ENCODE data around the gene TCF7L1. TPM values are rescaled to one million over a fixed set of nuclear protein-coding genes. Genes with fewer than 3 reads are reported as not detected.

TCF7L1 gene
- total RNA-seq, 2 experiments from 2014 or later = not detected

GRCh38 chr2:85112906-85113625 lies 20.1 kb upstream of the TCF7L1 start:
- H3K27ac Mint-ChIP-seq = no peak overlapping the region
- Histone ChIP-seq H3K4me1 (ENCODE audit: insufficient read depth, low read length) (no peaks in the 10 kb centered on the region), H3K36me3 (ENCODE audit: insufficient read depth, low read length) (no peaks in the 10 kb centered on the region), H3K4me3 (ENCODE audit: low read length) (no peak overlapping the region), H3K27me3 (ENCODE audit: control insufficient read depth in 1 of 2, insufficient read depth in 2 of 2, low read length in 2 of 2) (peaks cover 0 to 12% of the 10 kb centered on the region in 2 experiments), H3K27ac (ENCODE audit: low read depth in 1 of 2, low read length in 2 of 2) (no peak overlapping the region), H3K9me3 (ENCODE audit: control insufficient read depth in 1 of 2, insufficient read depth in 1 of 2, low read length in 2 of 2) (no peaks in the 10 kb centered on the region)
- CTCF ChIA-PET = no interaction called here
- POLR2A ChIA-PET = no interaction called here
- intact Hi-C loops (cut with DNase I, micrococcal nuclease) = no loop called here
- ATAC-seq (ENCODE audit: poor library complexity) (no peak), DNase-seq (no peak)
- TF ChIP-seq, protein P1, sequence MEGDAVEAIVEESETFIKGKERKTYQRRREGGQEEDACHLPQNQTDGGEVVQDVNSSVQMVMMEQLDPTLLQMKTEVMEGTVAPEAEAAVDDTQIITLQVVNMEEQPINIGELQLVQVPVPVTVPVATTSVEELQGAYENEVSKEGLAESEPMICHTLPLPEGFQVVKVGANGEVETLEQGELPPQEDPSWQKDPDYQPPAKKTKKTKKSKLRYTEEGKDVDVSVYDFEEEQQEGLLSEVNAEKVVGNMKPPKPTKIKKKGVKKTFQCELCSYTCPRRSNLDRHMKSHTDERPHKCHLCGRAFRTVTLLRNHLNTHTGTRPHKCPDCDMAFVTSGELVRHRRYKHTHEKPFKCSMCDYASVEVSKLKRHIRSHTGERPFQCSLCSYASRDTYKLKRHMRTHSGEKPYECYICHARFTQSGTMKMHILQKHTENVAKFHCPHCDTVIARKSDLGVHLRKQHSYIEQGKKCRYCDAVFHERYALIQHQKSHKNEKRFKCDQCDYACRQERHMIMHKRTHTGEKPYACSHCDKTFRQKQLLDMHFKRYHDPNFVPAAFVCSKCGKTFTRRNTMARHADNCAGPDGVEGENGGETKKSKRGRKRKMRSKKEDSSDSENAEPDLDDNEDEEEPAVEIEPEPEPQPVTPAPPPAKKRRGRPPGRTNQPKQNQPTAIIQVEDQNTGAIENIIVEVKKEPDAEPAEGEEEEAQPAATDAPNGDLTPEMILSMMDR (IDR thresholded peaks at IDR 0.05) = no peak
- no peaks in the 10 kb centered on the region for H3K4me1 Mint-ChIP-seq (ENCODE audit: low read depth)
- no peak overlapping the region for H3K4me3 Mint-ChIP-seq
- H3K9me3 Mint-ChIP-seq = no peaks in the 10 kb centered on the region
- peaks cover 51% of the 10 kb centered on the region for H3K27me3 Mint-ChIP-seq
- H3K36me3 Mint-ChIP-seq (ENCODE audit: low read depth) = no peaks in the 10 kb centered on the region

- Mint-ChIP-seq H3K4me1 (ENCODE audit: low read depth) (no peaks in the 10 kb centered on the region), H3K9me3 (no peaks in the 10 kb centered on the region), H3K27me3 (peaks cover 57% of the 10 kb centered on the region), H3K27ac (no peak overlapping the region), H3K4me3 (no peak overlapping the region), H3K36me3 (ENCODE audit: low read depth) (no peaks in the 10 kb centered on the region)
- Histone ChIP-seq H3K36me3 (ENCODE audit: insufficient read depth, low read length) (no peaks in the 10 kb centered on the region), H3K4me3 (ENCODE audit: low read length) (no peak overlapping the region), H3K4me1 (ENCODE audit: insufficient read depth, low read length) (no peaks in the 10 kb centered on the region), H3K9me3 (ENCODE audit: control insufficient read depth in 1 of 2, insufficient read depth in 1 of 2, low read length in 2 of 2) (no peaks in the 10 kb centered on the region), H3K27me3 (ENCODE audit: control insufficient read depth in 1 of 2, insufficient read depth in 2 of 2, low read length in 2 of 2) (peaks cover 0 to 12% of the 10 kb centered on the region in 2 experiments), H3K27ac (ENCODE audit: low read depth in 1 of 2, low read length in 2 of 2) (no peak overlapping the region)
- DNase-seq = no peak
- TF ChIP-seq, protein P1 (IDR thresholded peaks at IDR 0.05) = no peak
- intact Hi-C loops (cut with DNase I, micrococcal nuclease) = no loop called here
- ATAC-seq (ENCODE audit: poor library complexity) = no peak
- POLR2A ChIA-PET = interaction anchor here (0.6 to 0.7 kb wide), 2 partner anchors 11 to 227 kb away, joined by 3 to 4 read pairs; no protein-coding TSS in a partner anchor
- CTCF ChIA-PET = no interaction called here
Observed at GRCh38 chr2:85114586-85115330, 18.4 kb upstream of the TCF7L1 start.

DNA sequence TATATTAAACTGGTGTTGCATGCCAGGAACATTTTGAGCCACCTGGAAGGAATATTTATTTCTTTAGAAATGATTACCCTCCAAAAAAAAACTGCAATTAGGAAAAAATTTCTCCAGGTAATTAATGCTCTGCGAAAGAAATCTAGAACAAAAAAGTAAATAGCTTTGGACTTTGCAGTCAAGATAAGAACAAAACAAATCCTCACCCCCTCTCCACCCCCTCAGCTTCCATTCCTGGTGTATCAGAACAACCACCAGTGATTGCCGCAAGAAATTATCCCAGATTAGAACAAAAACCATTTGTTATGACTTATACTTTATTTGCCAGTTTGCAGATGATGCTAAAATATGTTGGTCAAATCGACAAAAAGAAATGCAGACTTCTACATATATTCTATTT lies 17.0 kb upstream of the TCF7L1 start:
- H3K36me3 Mint-ChIP-seq (ENCODE audit: low read depth) = no peaks in the 10 kb centered on the region
- H3K27ac Mint-ChIP-seq = no peak overlapping the region
- Histone ChIP-seq H3K36me3 (ENCODE audit: insufficient read depth, low read length) (no peaks in the 10 kb centered on the region), H3K4me3 (ENCODE audit: low read length) (no peak overlapping the region), H3K27ac (ENCODE audit: low read depth in 1 of 2, low read length in 2 of 2) (no peak overlapping the region), H3K9me3 (ENCODE audit: control insufficient read depth in 1 of 2, insufficient read depth in 1 of 2, low read length in 2 of 2) (no peaks in the 10 kb centered on the region), H3K4me1 (ENCODE audit: insufficient read depth, low read length) (no peaks in the 10 kb centered on the region), H3K27me3 (ENCODE audit: control insufficient read depth in 1 of 2, insufficient read depth in 2 of 2, low read length in 2 of 2) (peaks cover 0 to 12% of the 10 kb centered on the region in 2 experiments)
- DNase-seq (no peak), ATAC-seq (ENCODE audit: poor library complexity) (no peak)
- no peaks in the 10 kb centered on the region for H3K4me1 Mint-ChIP-seq (ENCODE audit: low read depth)
- ChIA-PET POLR2A (no interaction called here), CTCF (no interaction called here)
- TF ChIP-seq, protein P1 (IDR thresholded peaks at IDR 0.05) = no peak
- H3K4me3 Mint-ChIP-seq = no peak overlapping the region
- peaks cover 53% of the 10 kb centered on the region for H3K27me3 Mint-ChIP-seq
- no peaks in the 10 kb centered on the region for H3K9me3 Mint-ChIP-seq
- intact Hi-C loops (cut with DNase I, micrococcal nuclease) = no loop called here
